Activated CD4-positive, alpha-beta T cell treated with anti-CD3 and anti-CD28 coated beads, Interleukin-2, amount 50 U/mL, for 4 hours (primary cell): ENCODE results near the gene PICALM.
A peak's percentile ranks its signal among the peaks of the same experiment; 100 is the strongest.

Experiments
- DNase-seq, 2 experiments: peaks; one replicate each; pipeline ENCODE4 v3.0.0-alpha.2; 2020

Gene PICALM

DNA sequence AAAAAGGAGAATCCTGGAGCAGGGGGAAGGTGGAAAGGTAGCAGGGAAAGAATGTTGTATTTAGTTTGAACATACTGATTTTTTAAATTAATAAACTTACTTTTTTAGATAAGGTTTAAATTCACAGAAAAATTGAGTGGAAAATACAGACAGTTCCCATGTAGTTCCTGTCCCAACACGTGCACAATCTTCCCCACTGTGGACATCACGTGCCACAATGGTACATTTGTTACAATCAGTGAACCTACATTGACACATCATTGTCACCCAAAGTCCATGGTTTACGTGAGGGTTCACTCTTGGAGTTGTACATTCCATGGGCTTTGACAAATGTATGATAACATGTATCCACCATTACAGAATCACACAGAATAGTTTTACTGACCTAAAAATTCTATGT, 10.5 kb upstream of the PICALM start:
- DNase-seq: no peak

DNA sequence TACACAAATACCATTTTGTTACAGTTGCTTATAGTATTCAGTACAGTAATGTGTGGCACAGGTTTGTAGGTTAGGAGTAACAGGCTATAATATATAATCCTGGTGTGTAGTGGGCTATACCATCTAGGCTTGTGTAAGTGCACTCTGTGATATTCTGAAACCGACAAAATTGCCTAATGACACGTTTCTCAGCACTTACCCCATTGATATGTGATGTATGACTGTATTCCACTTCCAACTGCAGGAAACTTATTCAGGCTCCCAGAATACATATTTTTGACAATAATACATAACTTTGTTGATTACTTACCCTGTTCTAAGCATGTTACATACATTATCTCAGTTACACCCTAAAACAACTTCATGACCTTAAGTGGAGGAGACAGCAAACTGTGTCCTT, 5.1 kb upstream of the PICALM start:
- DNase-seq: no peak

DNA sequence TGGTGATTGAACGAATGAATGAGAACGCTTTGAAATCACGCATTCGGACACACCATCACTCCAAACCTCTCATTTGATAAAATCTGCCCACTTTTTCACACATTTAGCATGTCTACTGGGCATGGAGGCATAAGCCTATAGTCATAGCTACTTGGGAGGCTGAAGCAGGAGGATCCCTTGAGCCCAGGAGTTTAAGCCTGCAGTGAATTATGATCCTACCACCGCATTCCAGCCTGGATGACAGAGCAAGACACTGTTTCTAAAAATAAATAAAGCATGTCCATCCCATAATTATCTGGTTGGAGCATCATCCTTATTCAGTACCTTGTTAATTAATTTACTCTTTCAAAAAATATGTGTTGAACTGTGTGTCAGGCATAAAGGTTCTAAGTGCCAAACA, 3.3 kb upstream of the PICALM start:
- DNase-seq: no peak

DNA sequence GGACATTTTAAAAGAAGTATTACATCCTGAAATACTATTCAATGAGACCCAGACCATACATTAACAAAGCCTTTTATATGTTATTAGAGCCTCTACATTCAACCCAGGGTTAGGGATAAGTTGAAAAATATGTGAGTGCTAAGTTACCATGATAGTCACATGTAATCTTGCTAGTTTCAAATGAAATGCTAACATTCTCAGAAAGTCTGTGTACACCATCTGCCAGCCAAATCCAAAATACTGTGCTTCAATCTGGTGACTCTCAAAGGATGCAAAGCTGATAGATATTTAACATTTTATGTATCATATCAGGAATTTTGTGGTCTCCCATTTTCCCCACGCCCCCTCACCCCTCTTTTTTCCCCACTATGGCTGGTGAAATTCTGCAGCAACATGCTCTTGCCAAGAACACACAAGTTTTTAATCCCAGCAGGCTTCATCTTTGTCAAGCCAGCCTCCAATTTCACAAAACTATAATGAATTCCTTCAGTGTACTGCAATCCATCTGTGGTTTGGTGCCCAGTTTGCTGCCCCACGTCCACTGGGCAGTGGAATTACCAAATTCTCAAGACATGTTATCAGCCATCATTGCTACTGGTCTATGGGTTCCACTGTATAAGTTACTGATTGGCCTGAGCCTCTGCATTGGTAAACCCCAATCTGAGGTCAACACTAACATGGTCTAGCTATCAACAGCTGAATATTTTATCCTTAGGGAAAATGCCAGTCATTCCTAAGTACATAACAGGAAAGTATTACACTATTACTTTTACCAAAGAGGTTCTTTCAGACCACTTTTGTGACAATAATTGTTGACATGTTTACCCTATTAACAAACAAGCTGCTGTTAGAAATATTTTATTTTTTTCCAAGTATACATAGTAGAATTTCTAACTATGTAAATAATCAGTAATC, 1.5 kb upstream of the PICALM start:
- no peak for DNase-seq

DNA sequence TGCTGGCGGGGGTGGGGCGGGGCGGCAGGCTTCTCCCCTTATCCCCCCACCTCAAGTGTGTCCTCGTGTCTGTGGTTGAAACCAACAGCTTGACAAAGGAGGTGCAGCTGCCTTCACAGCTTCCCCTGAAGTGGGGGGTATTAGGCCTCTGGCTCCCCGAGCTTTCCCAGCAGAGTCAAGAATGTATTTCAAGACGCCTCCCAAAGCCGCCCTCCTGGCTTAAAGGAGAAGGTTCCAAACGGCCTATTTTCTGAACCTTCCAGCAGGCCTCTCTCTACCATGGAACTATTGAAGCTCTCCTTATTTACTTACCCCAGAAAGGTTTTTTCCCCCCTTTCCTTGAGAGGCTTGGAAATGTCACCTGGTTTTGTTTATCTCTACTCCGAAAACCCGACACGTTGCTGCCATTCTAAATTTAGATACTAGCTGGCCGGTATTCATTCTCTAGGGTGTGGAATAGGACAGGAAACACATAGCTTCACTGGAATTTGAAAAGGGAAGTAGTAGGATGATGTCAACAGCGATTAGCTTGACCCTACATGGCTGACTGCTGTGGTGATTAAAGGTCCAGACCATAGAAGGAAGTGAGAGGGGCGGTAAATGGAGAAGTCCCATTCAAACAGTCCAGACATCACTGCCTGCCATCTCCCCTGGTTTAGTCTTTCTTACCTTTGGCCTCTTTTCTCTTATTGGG, 671 bp upstream of the PICALM start:
- no peak for DNase-seq

DNA sequence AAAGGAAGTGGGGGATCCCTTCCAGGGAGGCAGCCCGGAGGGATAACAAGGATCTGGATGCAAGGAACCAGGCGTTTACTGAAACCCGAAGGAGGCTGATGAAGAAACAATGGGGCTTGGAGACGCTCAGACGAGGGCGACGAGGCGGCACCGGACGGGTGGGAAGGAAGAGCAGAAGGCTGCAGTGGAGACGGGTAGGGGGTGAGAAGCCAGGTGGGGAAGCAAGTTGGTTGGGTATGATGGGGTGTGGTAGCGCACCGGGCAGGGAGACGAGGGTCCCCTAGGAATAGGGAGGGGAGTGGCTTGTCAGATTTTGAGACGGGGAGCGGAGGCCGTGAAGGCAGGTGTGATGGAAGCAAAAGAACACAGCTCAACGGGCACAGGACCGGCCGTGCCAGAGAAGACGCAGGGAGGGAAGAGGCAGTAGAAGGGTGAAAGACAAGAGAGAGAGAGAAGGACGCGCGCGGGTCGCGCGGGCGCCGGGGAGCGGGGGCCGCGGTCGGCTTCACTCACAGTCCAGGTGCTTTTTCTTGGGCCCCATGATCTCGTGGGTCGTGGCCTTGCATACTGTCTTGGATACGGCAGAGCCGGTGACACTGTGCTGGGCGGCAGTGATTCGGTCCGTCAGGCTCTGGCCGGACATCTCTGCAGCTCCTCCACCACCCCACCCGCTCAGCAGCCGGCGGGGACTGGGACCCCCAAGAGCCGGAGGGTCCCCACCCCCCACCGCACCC, 579 bp downstream of the PICALM start:
- peak; percentile 13 for DNase-seq

DNA sequence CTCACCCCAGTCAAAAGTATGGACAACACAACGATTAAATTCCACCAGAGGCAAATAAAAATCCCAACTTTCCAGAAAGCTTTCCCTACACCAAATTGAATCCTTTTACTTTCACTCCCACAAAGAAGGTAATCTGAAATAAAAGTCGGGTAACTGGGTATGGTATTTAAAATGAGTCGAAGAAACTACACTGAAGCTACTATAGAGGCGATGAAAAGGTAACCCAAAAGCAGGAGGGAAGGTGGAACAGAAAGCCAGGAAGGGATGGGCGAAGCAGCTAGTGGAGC, 1.1 kb downstream of the PICALM start:
- DNase-seq: no peak

DNA sequence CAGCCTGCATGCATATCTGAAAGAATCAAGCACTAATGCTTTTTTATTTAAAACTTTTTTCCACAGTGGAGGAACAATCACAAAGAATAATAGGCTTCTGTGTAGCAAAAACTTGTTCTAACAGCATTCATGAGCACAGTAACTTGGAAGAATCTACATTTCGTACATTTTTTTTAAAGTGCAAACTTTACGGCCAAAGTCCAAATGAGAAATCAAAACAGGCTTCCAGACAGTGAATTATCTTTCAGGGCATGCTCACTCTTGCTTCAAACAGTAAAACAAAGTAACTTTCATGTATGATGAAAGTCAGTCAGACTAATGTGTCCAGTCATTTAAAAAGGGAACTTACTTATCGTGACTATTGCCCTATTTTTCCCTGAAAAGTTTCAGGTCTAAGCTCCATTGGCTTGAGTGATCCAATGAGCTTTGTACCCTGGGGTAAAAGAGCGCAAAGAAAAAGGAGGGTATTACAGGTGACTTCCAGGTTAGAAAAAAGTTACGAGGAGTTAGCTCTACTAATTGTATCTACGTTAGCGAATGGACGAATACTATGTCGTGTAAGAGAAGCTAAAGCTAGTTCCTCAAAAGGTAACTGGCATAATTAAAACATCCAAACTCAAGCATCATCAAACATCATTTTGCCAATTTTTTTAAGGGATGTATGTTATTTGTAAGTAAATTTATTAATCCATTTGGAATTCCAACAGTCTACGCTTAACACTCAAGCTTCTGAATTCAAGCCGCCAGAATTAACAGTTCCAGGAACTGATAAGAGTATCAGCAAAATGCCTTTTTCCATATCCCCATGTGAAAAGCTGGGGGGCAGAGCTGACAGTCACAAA, 1.7 kb downstream of the PICALM start:
- DNase-seq: no peak

DNA sequence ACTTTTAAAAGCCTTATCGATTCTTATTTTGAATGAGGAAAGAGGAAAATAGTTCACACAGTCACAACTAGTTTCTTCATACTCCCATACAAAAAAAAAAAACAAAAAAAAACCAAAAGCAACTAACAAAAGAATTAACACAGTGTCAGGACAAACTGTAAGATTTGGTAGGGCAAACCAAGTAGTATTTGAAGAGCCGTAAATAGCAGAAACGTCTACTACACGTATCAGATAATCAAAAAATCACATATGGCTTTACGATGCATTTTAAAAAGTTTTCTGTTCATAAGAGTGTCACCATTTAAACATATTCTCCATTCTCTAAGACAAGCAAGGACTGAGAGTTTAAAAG, 2.3 kb downstream of the PICALM start:
- DNase-seq: no peak

DNA sequence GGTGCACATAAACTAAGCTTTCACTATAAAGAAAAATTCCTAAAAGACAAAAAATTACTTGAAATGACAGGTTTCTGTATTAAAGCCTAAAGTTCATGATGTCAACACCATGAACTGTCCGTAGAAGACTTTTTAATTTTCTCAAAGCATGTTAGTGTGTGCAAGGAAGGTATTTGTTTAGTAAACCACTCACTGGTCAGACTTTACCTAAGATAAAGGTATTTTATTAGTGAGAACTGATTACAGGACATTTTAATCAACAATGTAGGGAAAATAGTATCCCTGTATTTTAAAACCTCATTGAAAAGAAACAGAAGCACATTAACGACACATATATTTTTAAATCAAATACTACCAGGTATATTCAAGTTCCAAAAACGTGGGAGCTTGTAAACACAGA, 2.9 kb downstream of the PICALM start:
- no peak for DNase-seq

DNA sequence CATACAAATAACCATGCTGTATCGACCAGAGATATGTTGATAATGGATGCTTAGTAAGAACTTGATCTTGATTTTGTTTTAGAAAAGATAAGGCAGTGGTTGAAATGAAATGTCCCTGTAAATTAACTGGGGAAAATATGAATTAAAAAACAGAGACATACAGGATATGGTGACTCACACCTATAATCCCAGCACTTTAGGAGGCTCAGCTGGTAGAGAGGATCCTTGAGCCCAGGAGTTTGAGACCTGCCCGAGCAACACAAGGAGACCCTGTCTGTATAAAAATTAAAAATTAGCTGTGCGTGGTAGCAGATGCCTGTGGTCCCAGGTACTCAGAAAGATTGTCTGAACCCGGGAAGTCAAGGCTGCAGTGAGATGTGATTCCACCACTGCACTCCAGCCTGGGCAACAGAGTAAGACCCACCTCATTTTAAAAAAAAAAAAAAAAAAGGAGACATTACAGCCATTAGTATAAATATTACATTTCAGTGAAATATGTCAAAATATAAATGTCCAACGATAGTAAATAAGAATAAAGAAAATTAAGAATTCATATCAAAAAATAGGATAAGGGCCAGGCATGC, 4.6 kb downstream of the PICALM start:
- no peak for DNase-seq

DNA sequence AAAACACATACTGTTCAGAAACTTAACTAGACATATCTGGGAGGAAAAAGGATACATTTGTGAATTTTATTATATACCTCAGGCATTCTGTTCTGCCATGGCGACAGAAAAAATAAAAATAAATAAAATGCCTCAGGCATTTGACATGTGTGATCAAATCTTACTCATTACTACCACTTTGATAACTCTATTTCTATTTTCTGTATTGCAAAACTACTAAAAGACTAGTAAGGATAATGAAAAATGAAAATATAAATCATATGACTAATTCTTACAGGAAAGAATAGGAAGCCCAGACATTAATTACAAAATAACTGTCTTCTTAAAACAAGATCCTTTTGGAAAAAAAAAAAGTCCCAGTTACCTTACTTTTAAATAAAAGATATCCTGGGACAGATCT, 5.3 kb downstream of the PICALM start:
- no peak for DNase-seq

DNA sequence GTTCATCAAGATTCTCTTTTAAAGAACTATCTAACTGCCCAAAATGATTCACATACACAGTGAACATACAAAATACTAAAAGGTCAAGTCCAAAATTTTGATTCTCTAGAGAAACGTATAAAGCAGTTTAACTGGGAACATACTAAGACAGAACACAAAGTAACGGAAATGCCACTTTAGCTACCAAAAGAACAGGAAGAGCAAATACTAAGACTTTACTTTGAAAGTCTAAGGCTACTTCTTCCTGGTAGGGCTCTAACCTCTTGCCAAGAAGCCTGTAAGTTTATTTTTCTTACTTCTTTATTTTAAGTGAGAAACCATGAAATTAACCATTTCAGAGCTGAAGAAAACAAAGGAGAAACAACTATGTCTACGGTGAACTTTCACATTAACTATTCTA, 6.2 kb downstream of the PICALM start:
- no peak for DNase-seq

DNA sequence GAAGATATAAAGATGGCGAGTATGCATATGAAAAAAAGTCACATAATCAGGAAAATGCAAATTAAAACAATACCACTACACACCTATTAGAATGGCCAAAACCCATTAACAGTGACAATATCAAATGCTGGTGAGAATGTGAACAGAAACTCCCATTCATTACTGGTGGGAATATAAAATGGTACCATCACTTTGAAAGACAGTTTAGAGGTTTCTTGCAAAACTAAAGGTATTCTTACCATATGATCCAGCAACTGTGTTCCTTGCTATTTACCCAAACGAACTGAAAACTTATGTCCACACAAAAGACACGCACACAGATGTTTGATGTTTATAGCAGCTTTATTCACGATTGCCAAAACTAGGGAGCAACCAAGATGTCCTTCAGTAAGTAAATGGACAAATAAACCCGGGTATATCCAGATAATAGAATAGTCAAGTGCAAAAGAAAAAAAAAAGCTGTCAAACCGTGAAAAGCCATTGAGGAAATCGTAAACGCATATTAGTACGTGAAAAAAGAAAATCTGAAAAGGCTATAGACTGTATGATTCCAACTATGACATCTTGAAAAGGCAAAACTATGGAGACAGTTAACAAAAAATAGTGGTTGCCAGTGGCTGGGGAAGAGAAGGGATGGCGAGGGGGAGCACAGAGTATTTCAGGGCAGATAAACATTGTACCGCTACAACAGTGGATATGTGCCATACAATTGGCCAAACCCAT, 7.2 kb downstream of the PICALM start:
- DNase-seq: no peak

DNA sequence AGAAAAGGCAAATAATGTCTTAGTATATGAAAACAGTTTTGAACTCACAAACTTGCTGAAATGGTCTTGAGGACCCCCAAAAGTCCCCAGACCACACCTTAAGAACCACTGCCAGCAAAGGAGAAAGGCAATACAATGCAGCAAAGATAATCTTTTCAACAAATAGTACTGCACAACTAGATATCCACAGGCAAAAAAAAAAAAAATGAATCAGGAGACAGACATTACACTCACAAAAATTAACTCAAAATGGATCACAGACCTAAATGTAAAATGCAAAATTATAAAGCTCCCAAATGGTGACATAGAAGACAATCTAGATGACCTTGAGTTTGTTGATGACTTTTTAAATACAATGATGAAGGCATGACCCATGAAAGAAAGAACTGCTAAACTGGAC, 8.3 kb downstream of the PICALM start:
- DNase-seq: no peak

DNA sequence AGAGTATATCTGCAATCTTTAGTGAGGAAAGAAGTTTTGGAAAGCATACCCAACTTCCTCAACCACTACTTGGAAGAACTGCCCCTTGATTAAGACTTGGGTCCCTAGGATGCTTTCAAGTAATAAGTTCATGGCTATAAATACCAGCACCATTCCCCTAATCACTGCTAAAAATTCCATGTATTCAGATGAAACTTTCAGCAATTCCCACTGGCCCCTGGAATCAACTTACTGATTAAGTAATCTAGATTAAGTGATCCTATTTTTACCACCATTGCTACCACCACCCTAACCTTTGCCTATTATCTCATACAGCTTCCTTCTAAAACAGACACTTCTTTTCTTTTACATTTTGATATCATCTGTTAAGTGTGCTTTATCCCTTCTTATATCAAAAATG, 10.5 kb downstream of the PICALM start:
- no peak for DNase-seq

DNA sequence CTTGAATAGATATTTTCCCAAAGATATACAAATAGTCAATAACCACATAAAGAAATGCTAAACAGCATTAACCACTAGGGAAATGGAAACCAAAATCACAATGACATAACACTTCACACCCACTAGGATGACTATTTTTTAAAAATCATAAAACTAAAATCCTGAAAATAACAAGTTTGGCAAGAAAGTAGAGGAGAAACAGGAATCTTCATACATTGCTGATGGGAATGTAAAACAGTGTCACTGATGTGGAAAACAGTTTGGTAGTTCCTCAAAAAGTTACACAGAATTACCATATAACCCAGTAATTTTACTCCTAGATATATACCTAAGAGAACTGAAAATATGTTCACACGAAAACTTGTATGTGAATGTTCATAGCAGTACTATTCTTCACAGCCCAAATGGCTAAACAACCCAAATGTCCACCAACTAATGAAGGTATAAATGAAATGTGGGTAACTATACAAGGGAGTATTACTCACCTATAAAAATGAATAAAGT, 12.5 kb downstream of the PICALM start:
- no peak for DNase-seq

DNA sequence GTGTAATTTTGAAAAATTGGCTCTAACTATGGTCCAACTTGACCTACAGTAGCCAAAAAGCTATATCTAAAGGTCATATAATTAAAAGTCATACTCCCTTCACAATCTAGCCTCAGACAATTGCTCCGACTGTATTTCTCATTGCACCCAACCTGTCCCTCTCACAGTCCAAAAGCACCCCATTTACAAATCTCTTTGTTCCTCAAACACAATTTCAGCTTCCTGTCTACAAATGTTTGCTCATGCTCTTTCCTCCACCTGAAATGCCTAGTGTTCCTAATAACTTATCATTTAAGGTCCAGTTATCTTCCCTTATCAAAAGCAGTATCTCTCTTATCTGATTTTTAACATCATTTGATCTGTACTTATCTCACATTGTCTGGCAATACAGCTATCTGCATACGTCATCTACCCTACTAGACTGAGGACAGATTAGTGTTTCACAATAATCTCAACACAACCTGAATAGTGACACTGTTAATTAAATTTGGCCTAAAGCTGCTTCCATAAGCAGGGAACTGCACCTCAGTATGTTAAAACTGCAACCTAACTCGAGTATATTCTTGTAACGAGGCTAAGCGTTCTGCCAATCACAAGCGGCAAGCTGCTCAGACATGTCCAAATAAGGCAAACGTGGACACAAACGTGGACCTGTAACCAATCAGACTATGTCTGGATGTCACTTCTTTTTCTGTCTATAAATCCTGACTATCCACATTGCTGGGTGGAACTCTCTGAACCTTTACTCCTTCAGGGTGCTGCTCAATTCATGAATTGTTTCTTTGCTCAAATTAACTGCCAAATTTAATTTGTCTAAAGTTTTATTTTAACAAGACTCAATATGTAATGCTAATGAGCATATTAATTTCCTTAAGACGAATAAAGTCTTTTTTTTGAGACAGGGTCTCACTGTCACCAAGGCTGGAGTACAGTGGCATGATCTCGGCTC, 15.9 kb downstream of the PICALM start:
- DNase-seq: no peak

DNA sequence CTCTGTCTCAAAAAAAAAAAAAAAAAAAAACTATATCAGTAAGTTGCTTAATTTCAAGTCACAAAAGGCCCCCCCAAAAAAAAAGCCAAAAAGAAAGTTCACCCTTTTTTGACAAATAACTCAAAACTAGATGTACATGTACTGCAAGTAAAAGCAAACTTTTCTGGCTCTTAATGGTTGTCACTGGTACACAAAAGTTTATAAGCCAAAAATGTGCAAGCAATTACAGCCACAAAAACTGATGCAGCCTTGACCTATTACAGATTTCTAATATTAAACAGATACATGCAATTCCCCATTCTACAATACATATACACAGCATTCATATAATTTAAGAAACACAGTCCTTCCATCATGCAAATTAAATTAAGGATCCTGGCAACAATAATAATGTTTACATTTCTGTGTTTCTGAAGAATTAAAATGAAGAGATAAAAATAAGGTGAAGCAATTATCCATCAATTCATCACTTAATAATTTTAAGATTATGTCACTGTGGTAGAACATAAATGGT, 18.6 kb downstream of the PICALM start:
- DNase-seq: no peak

DNA sequence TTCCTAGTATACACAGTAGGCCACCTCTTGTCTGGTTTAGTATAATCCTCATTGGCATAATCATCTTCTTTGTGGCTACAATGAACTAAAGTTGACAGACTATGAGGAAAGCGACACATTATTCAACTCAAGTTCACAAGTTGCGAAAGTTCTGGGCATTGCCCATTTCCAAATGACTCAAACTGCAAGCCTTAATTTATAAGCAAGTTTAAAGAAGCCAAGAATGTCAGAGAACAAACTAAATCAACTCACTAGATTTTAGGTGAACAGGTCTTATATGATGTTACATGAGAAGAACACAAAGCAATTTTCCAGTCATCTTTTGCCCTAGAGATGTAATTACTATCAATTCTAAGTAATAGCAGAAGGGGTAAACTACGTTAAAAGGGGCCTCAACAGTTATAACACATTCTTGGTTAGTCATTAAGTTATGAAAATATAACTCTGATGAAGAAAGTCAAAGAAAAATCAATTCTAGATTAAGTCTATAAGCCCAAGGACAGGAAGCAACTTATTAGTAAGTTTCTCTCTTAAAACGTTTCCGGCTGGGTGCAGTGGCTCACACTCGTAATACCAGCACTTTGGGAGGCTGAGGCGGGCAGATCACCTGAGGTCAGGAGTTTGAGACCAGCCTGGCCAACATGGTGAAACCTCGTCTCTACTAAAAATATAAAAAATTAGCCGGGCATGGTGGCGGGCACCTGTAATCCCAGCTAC, 21.5 kb downstream of the PICALM start:
- DNase-seq: no peak
